Measurements from ENCODE around the gene RTP1. TPM values are rescaled to one million over a fixed set of nuclear protein-coding genes. Genes with fewer than 3 reads are reported as not detected.
"Not testable (repeated sequence)": the region's sequence is repeated elsewhere in the genome, so short reads cannot be mapped to it uniquely, and the experiment has no call there.

The RTP1 gene
- total and polyA plus RNA-seq, 7 donors: not detected

- intact Hi-C loops (cut with DNase I): loop anchor here (5.0 to 10.0 kb wide), 4 partner anchors 57 to 557 kb away; partner anchors contain the start of genes AHSG (in 2 of the 2) and ST6GAL1 (in 2 of the 2)
- H3K9me3 ChIP-seq: no peaks in the 10 kb centered on the region
- DNase-seq: no peak
- 48 to 74% (median 65%) methylated on average over 2 of the region's 2 CpGs for WGBS, 3 donors
- H3K36me3 ChIP-seq (ENCODE audit: insufficient read depth in 1 of 2, low read depth in 1 of 2): no peaks in the 10 kb centered on the region
- no peak overlapping the region for H3K27ac ChIP-seq
- no peak overlapping the region for H3K4me3 ChIP-seq
- no peak for TF ChIP-seq CTCF (IDR thresholded peaks at IDR 0.05)
- peaks cover 4% of the 10 kb centered on the region for H3K4me1 ChIP-seq
- no peaks in the 10 kb centered on the region for H3K27me3 ChIP-seq (ENCODE audit: insufficient read depth in 3 of 3, low read length in 2 of 3)
- ATAC-seq: no peak
Measured at GRCh38 chr3:187169231-187169960, 27.9 kb upstream of the RTP1 start.

GRCh38 chr3:187170911-187171310, 26.4 kb upstream of the RTP1 start:
- H3K27me3 ChIP-seq (ENCODE audit: insufficient read depth in 3 of 3, low read length in 2 of 3); H3K4me1 ChIP-seq; H3K27ac ChIP-seq; H3K4me3 ChIP-seq; H3K36me3 ChIP-seq (ENCODE audit: insufficient read depth in 1 of 2, low read depth in 1 of 2); intact Hi-C loops (cut with DNase I); H3K9me3 ChIP-seq; ATAC-seq; DNase-seq: not testable (repeated sequence)
- WGBS, 3 donors: 72 to 85% (median 73%) methylated on average over 5 of the region's 5 CpGs

- H3K4me3 ChIP-seq: no peak overlapping the region
- intact Hi-C loops (cut with DNase I): no loop called here
- no peaks in the 10 kb centered on the region for H3K4me1 ChIP-seq
- no peaks in the 10 kb centered on the region for H3K9me3 ChIP-seq
- TF ChIP-seq CTCF (IDR thresholded peaks at IDR 0.05): no peak
- no peaks in the 10 kb centered on the region for H3K27me3 ChIP-seq (ENCODE audit: insufficient read depth in 3 of 3, low read length in 2 of 3)
- ATAC-seq (no peak), DNase-seq (no peak)
- 94 to 98% (median 98%) methylated on average over 2 of the region's 2 CpGs for WGBS, 3 donors
- H3K36me3 ChIP-seq (ENCODE audit: insufficient read depth in 1 of 2, low read depth in 1 of 2): no peaks in the 10 kb centered on the region
- no peak overlapping the region for H3K27ac ChIP-seq
Measured at GRCh38 chr3:187172929-187173328, 24.4 kb upstream of the RTP1 start.

- intact Hi-C loops (cut with DNase I): no loop called here
- H3K27ac ChIP-seq: no peak overlapping the region
- H3K9me3 ChIP-seq: no peaks in the 10 kb centered on the region
- DNase-seq (no peak), ATAC-seq (no peak)
- H3K27me3 ChIP-seq (ENCODE audit: insufficient read depth in 3 of 3, low read length in 2 of 3): no peaks in the 10 kb centered on the region
- no peak for TF ChIP-seq CTCF (IDR thresholded peaks at IDR 0.05)
- no peak overlapping the region for H3K4me3 ChIP-seq
- no peaks in the 10 kb centered on the region for H3K36me3 ChIP-seq (ENCODE audit: insufficient read depth in 1 of 2, low read depth in 1 of 2)
- H3K4me1 ChIP-seq: peaks cover 6% of the 10 kb centered on the region
- 90 to 95% (median 91%) methylated on average over 7 of the region's 7 CpGs for WGBS, 3 donors
Measured at GRCh38 chr3:187181454-187182170, 15.7 kb upstream of the RTP1 start.

- peaks cover 17% of the 10 kb centered on the region for H3K4me1 ChIP-seq
- DNase-seq: no peak
- intact Hi-C loops (cut with DNase I): no loop called here
- no peak overlapping the region for H3K27ac ChIP-seq
- H3K36me3 ChIP-seq (ENCODE audit: insufficient read depth in 1 of 2, low read depth in 1 of 2): no peaks in the 10 kb centered on the region
- ATAC-seq: no peak
- H3K27me3 ChIP-seq (ENCODE audit: insufficient read depth in 3 of 3, low read length in 2 of 3): no peaks in the 10 kb centered on the region
- H3K9me3 ChIP-seq: no peaks in the 10 kb centered on the region
- TF ChIP-seq CTCF (IDR thresholded peaks at IDR 0.05): no peak
- 61 to 67% (median 61%) methylated on average over 7 of the region's 7 CpGs for WGBS, 3 donors
- H3K4me3 ChIP-seq: no peak overlapping the region
Measured at GRCh38 chr3:187183210-187183862, 13.9 kb upstream of the RTP1 start.
